PFSK-1 (cell line): ENCODE measurements around the gene OBSL1.

Experiments used
- POLR2AphosphoS5 ChIP-seq: IDR thresholded peaks from 2 replicates; pipeline ENCODE4 v1.6.1; 2012; ENCODE audit warnings: low read depth, mild to moderate bottlenecking, control low read depth, low read length, moderate library complexity
- SIN3A ChIP-seq: IDR thresholded peaks from 2 replicates; pipeline ENCODE4 v1.6.1; 2012; ENCODE audit warnings: mild to moderate bottlenecking, low read length, moderate library complexity, borderline replicate concordance; ENCODE audit not compliant: insufficient read depth

DNA sequence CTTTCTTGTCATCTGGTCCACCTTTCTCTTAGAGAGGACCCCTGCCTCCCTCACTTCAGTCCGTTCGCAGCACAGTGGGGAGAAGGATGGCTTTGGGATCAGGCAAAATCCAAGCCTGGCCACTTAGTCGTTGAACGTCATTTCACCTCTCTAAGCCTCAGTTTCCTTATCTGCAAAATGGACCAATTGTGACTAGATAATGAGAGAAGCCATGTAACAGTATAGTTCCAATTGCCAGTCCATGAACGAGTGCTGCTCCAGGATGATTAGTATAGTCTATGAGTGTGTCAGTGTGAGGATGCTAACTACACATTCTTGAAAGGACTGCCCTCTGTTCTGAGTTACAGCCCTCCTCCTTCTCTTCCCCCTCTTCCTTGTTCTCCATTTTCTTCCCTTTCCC is 1.8 kb upstream of the OBSL1 start:
- TF ChIP-seq POLR2AphosphoS5: no peak
- TF ChIP-seq SIN3A: no peak
